ENCODE data around the gene SLC35G6.

- no peak for TF ChIP-seq EZH2phosphoT487 (IDR thresholded peaks at IDR 0.05; ENCODE audit: borderline replicate concordance, low read length)
- no peak for TF ChIP-seq CTCF (IDR thresholded peaks at IDR 0.05; ENCODE audit: low read depth, low read length, poor library complexity, severe bottlenecking)
These were observed 20.2 kb upstream of the SLC35G6 start for GRCh38 chr17:7460850-7461660.
